ENCODE results near the gene LMO7.

LMO7 gene

DNA sequence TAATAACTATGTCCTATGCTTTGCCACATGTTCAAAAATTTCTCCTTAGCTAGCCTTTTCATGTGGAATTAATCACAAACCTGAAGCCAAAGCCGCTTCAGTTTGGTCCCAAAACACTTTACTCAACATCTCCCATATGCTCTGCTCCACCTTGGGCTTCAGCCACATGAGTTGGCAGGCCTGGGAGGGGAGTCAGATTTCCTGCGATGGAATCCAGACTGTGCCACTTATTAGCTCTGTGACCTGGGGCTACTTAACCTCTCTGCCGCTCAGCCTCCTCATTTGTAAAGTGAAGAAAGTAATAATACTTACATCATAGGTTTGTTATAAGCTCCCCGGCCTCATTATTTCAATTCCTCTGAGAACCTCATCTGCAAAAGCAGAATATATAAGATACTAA lies 272.0 kb downstream of the LMO7 start:
- Histone ChIP-seq H3K9ac (ENCODE audit: low read length) (no peak overlapping the region), H3K23ac (ENCODE audit: low read length) (no peak overlapping the region), H2BK120ac (ENCODE audit: low read depth, low read length) (no peak overlapping the region), H3K4me3 (ENCODE audit: low read length) (no peak overlapping the region), H3K27ac (ENCODE audit: low read depth, low read length) (no peak overlapping the region), H2BK5ac (ENCODE audit: low read length) (no peak overlapping the region), H4K5ac (ENCODE audit: low read length) (no peak overlapping the region), H3K4me1 (ENCODE audit: control insufficient read depth, low read depth, low read length) (peaks cover 4% of the 10 kb centered on the region), H3K79me1 (ENCODE audit: low read length) (no peaks in the 10 kb centered on the region), H3K27me3 (ENCODE audit: insufficient read depth, low read length, poor library complexity) (no peaks in the 10 kb centered on the region), H3K56ac (ENCODE audit: low read length) (no peak overlapping the region), H4K8ac (ENCODE audit: low read depth, low read length) (no peak overlapping the region), H2AK5ac (ENCODE audit: low read length) (no peak overlapping the region), H3K18ac (ENCODE audit: low read length) (no peak overlapping the region), H3K4ac (ENCODE audit: low read depth, low read length) (no peak overlapping the region), H3K4me2 (ENCODE audit: low read length) (no peak overlapping the region), H3K36me3 (ENCODE audit: control insufficient read depth, insufficient read depth, low read length) (no peaks in the 10 kb centered on the region), H2BK15ac (replicated peaks; ENCODE audit: low read depth) (no peak overlapping the region), H3K79me2 (ENCODE audit: control insufficient read depth, insufficient read depth, low read length) (no peaks in the 10 kb centered on the region)
- WGBS (ENCODE audit: extremely low coverage, insufficient coverage, low lambda C conversion rate) = no CpG with 5 or more reads among the region's 4 CpGs
- DNase-seq = no peak
